GM23338 (cell line): ENCODE measurements around the gene SCGB3A1. TPM values are rescaled to one million over a fixed set of nuclear protein-coding genes. Genes with fewer than 3 reads are reported as not detected.

Experiments
- ATAC-seq: fragments of 200-7000 bp; cut with Tn5 transposase; 3 replicates; pipeline ENCODE4 v1.9.1; 2020
- DNase-seq: peaks from one replicate; pipeline ENCODE4 v3.0.0-alpha.2; 2015; ENCODE audit warnings: low spot score
- H2AFZ ChIP-seq: fragments of 200-600 bp; sonication (generic); 2 replicates; pipeline ENCODE4 v1.8.0; 2016; ENCODE audit warnings: antibody characterized with exemption, mild to moderate bottlenecking, moderate library complexity
- H3F3A ChIP-seq: fragments of 200-600 bp; sonication (generic); replicated peaks from 2 replicates; pipeline ENCODE4 v1.8.0; 2017; ENCODE audit warnings: antibody characterized with exemption, mixed run types, low read depth
- H3K27ac ChIP-seq: fragments of 200-600 bp; sonication (generic); 2 replicates; pipeline ENCODE4 v1.6.1; 2016; ENCODE audit warnings: low read depth
- H3K27me3 ChIP-seq: fragments of 200-600 bp; sonication (generic); 2 replicates; pipeline ENCODE4 v1.8.0; 2016; ENCODE audit warnings: mild to moderate bottlenecking, mixed run types, moderate library complexity; ENCODE audit not compliant: insufficient read depth
- H3K36me3 ChIP-seq: fragments of 200-600 bp; sonication (generic); 2 replicates; pipeline ENCODE4 v1.8.0; 2016; ENCODE audit warnings: mild to moderate bottlenecking; ENCODE audit not compliant: insufficient read depth
- H3K4me1 ChIP-seq: fragments of 200-600 bp; sonication (generic); 2 replicates; pipeline ENCODE4 v1.8.0; 2016; ENCODE audit warnings: mild to moderate bottlenecking, moderate library complexity; ENCODE audit not compliant: insufficient read depth
- H3K4me2 ChIP-seq: fragments of 200-600 bp; sonication (generic); 2 replicates; pipeline ENCODE4 v1.7.1; 2017; ENCODE audit warnings: mixed run types
- H3K4me3 ChIP-seq: fragments of 200-600 bp; sonication (generic); 2 replicates; pipeline ENCODE4 v1.6.1; 2016; ENCODE audit warnings: mixed run types
- H3K79me2 ChIP-seq: fragments of 200-600 bp; sonication (generic); replicated peaks from 2 replicates; pipeline ENCODE4 v1.8.0; 2017; ENCODE audit warnings: mild to moderate bottlenecking; ENCODE audit not compliant: insufficient read depth
- H3K9me2 ChIP-seq: fragments of 200-600 bp; sonication (generic); 2 replicates; pipeline ENCODE4 v1.8.0; 2017; ENCODE audit not compliant: insufficient read depth
- H4K20me1 ChIP-seq: fragments of 200-600 bp; sonication (generic); replicated peaks from 2 replicates; pipeline ENCODE4 v1.8.0; 2017; ENCODE audit warnings: mild to moderate bottlenecking; ENCODE audit not compliant: insufficient read depth
- H3K27ac Mint-ChIP-seq: 2 replicates; pipeline ENCODE4 v1.8.0; 2020; ENCODE audit warnings: inconsistent platforms, mild to moderate bottlenecking, moderate library complexity, mixed read lengths
- H3K27me3 Mint-ChIP-seq: 3 replicates; pipeline ENCODE4 v1.8.0; 2022; ENCODE audit warnings: low read depth, mild to moderate bottlenecking, moderate library complexity, mixed read lengths, inconsistent platforms; ENCODE audit not compliant: insufficient read depth, poor library complexity
- H3K36me3 Mint-ChIP-seq: 3 replicates; pipeline ENCODE4 v1.8.0; 2021; ENCODE audit warnings: low read depth, mild to moderate bottlenecking, inconsistent platforms, moderate library complexity, mixed read lengths
- H3K4me1 Mint-ChIP-seq: 3 replicates; pipeline ENCODE4 v1.8.0; 2020; ENCODE audit warnings: mild to moderate bottlenecking, inconsistent platforms, mixed read lengths
- H3K4me3 Mint-ChIP-seq: 3 replicates; pipeline ENCODE4 v1.8.0; 2021; ENCODE audit warnings: moderate library complexity, mild to moderate bottlenecking, inconsistent platforms, mixed read lengths
- H3K9me3 Mint-ChIP-seq: 3 replicates; pipeline ENCODE4 v1.8.0; 2020; ENCODE audit warnings: moderate library complexity, mild to moderate bottlenecking, inconsistent platforms, mixed read lengths
- CREB1 ChIP-seq: fragments of 250-450 bp; sonication (Bioruptor Pico); IDR thresholded peaks from 2 replicates; pipeline ENCODE4 v1.5.0; 2020; ENCODE audit warnings: low read depth, mild to moderate bottlenecking, moderate library complexity
- CTCF ChIP-seq, 2 experiments: fragments of 200-600 bp in 1 of 2; sonication (generic) in 1 of 2; conservative IDR thresholded peaks; 2 replicates each; pipeline versions ENCODE4 v1.5.1 to v1.6.1; 2016 to 2017; ENCODE audit warnings: antibody characterized with exemption in 2 of 2, low read depth in 2 of 2, mild to moderate bottlenecking in 2 of 2, moderate library complexity in 1 of 2
- EZH2phosphoT487 ChIP-seq: fragments of 200-600 bp; sonication (generic); IDR thresholded peaks from one replicate; pipeline ENCODE4 v1.8.1; 2018; ENCODE audit warnings: antibody characterized with exemption; ENCODE audit not compliant: unreplicated experiment
- JUNB ChIP-seq: IDR thresholded peaks from one replicate; pipeline ENCODE4 v1.6.1; 2016; ENCODE audit warnings: antibody characterized with exemption; ENCODE audit not compliant: unreplicated experiment
- REST ChIP-seq: IDR thresholded peaks from one replicate; pipeline ENCODE4 v1.6.1; 2018; ENCODE audit warnings: antibody characterized with exemption; ENCODE audit not compliant: unreplicated experiment
- ZNF114 ChIP-seq: fragments of 250-450 bp; sonication (Bioruptor Pico); IDR thresholded peaks from 2 replicates; pipeline ENCODE4 v1.5.0; 2020; ENCODE audit warnings: mild to moderate bottlenecking, moderate library complexity
- ZNF331 ChIP-seq: fragments of 250-450 bp; sonication (Bioruptor Pico); IDR thresholded peaks from 2 replicates; pipeline ENCODE4 v1.5.0; 2020; ENCODE audit warnings: low read depth, mild to moderate bottlenecking, moderate library complexity
- polyA plus RNA-seq: library from polyadenylated mRNA; unstranded; fragments of >200 nt; fragmentation: Nextera tagmentation; extraction: Ambion mirVana; gene quantifications from 2 replicates; pipeline ENCODE4 v1.2.1, GENCODE V29; 2016
- total RNA-seq: library from RNA; depleted of rRNA; stranded (reverse); fragments of >200 nt; shearing (Covaris generic); gene quantifications from 2 replicates; pipeline ENCODE4 v1.2.3, GENCODE V29; 2014
- TF ChIP-seq, protein P1 (sequence below): fragments of 250-450 bp; sonication (Bioruptor Pico); IDR thresholded peaks from 2 replicates; pipeline ENCODE4 v1.5.0; 2020; ENCODE audit warnings: mild to moderate bottlenecking, moderate library complexity

Gene SCGB3A1
- total and polyA plus RNA-seq, 2 experiments from 2014 or later, result not detected

GRCh38 chr5:180631549-180632383, 40.5 kb upstream of the SCGB3A1 start (continued):
- TF ChIP-seq CTCF (conservative IDR thresholded peaks at IDR 0.05; ENCODE audit: low read depth in 2 of 2), result no peak

DNA sequence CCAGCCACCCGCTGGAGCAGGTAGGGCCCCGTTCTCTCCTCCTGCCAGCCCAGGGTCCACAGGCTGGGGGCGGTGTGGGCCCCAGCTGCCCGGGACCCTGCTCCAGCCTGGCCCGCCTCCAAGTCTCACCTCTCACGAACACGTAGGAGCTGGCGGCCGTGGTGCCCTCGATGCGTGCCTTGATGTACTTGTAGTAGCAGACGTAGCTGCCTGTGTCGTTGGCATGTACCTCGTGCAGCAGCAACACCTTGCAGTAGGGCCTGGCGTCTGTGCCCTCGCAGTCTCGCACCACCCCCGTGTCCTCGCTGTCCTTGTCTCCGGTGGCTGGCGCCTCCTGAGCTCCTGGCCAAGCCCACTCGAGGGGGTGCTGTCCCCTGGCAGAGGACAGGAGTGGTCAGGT, 39.1 kb upstream of the SCGB3A1 start:
- DNase-seq (no peak), ATAC-seq (no peak)
- Mint-ChIP-seq H3K9me3 (peaks cover 7% of the 10 kb centered on the region; the same call in 2 of the 3 replicates), H3K4me3 (no peak overlapping the region), H3K27ac (no peak overlapping the region), H3K36me3 (no peaks in the 10 kb centered on the region), H3K27me3 (peaks cover 4% of the 10 kb centered on the region), H3K4me1 (peaks cover 9% of the 10 kb centered on the region)
- H3K27ac ChIP-seq, result no peak overlapping the region
- no peaks in the 10 kb centered on the region for H3K9me2 ChIP-seq
- H3K36me3 ChIP-seq, result no peaks in the 10 kb centered on the region
- no peaks in the 10 kb centered on the region for H3K27me3 ChIP-seq
- H3K4me3 ChIP-seq, result no peak overlapping the region
- no peaks in the 10 kb centered on the region for H4K20me1 ChIP-seq
- H2AFZ ChIP-seq, result no peak overlapping the region
- TF ChIP-seq CTCF (conservative IDR thresholded peaks at IDR 0.05; ENCODE audit: low read depth in 2 of 2) (no peak), JUNB (no peak), CREB1 (CRISPR knock-in tag) (no peak), ZNF331 (CRISPR knock-in tag) (no peak), EZH2phosphoT487 (no peak), ZNF114 (CRISPR knock-in tag) (no peak), REST (no peak)
- TF ChIP-seq, protein P1, sequence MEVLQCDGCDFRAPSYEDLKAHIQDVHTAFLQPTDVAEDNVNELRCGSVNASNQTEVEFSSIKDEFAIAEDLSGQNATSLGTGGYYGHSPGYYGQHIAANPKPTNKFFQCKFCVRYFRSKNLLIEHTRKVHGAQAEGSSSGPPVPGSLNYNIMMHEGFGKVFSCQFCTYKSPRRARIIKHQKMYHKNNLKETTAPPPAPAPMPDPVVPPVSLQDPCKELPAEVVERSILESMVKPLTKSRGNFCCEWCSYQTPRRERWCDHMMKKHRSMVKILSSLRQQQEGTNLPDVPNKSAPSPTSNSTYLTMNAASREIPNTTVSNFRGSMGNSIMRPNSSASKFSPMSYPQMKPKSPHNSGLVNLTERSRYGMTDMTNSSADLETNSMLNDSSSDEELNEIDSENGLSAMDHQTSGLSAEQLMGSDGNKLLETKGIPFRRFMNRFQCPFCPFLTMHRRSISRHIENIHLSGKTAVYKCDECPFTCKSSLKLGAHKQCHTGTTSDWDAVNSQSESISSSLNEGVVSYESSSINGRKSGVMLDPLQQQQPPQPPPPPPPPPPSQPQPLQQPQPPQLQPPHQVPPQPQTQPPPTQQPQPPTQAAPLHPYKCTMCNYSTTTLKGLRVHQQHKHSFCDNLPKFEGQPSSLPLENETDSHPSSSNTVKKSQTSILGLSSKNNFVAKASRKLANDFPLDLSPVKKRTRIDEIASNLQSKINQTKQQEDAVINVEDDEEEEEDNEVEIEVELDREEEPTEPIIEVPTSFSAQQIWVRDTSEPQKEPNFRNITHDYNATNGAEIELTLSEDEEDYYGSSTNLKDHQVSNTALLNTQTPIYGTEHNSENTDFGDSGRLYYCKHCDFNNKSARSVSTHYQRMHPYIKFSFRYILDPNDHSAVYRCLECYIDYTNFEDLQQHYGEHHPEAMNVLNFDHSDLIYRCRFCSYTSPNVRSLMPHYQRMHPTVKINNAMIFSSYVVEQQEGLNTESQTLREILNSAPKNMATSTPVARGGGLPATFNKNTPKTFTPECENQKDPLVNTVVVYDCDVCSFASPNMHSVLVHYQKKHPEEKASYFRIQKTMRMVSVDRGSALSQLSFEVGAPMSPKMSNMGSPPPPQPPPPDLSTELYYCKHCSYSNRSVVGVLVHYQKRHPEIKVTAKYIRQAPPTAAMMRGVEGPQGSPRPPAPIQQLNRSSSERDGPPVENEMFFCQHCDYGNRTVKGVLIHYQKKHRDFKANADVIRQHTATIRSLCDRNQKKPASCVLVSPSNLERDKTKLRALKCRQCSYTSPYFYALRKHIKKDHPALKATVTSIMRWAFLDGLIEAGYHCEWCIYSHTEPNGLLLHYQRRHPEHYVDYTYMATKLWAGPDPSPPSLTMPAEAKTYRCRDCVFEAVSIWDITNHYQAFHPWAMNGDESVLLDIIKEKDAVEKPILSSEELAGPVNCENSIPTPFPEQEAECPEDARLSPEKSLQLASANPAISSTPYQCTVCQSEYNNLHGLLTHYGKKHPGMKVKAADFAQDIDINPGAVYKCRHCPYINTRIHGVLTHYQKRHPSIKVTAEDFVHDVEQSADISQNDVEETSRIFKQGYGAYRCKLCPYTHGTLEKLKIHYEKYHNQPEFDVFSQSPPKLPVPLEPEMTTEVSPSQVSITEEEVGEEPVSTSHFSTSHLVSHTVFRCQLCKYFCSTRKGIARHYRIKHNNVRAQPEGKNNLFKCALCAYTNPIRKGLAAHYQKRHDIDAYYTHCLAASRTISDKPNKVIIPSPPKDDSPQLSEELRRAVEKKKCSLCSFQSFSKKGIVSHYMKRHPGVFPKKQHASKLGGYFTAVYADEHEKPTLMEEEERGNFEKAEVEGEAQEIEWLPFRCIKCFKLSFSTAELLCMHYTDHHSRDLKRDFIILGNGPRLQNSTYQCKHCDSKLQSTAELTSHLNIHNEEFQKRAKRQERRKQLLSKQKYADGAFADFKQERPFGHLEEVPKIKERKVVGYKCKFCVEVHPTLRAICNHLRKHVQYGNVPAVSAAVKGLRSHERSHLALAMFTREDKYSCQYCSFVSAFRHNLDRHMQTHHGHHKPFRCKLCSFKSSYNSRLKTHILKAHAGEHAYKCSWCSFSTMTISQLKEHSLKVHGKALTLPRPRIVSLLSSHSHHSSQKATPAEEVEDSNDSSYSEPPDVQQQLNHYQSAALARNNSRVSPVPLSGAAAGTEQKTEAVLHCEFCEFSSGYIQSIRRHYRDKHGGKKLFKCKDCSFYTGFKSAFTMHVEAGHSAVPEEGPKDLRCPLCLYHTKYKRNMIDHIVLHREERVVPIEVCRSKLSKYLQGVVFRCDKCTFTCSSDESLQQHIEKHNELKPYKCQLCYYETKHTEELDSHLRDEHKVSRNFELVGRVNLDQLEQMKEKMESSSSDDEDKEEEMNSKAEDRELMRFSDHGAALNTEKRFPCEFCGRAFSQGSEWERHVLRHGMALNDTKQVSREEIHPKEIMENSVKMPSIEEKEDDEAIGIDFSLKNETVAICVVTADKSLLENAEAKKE, result no peak
- H3K4me2 ChIP-seq, result no peak overlapping the region
- no peaks in the 10 kb centered on the region for H3K4me1 ChIP-seq
- no peaks in the 10 kb centered on the region for H3F3A ChIP-seq
- H3K79me2 ChIP-seq, result no peaks in the 10 kb centered on the region
